Left lung (tissue), 10 donors: Measurements from ENCODE around the gene GFOD2. TPM values are rescaled to one million over a fixed set of nuclear protein-coding genes. Genes with fewer than 3 reads are reported as not detected.
A peak's percentile ranks its signal among the peaks of the same experiment; 100 is the strongest.

Experiments
- ATAC-seq: fragments of 200-7000 bp; cut with Tn5 transposase; one replicate; pipeline ENCODE4 v1.9.1; 2020; ENCODE audit warnings: moderate library complexity
- DNase-seq, 4 donors: peaks; one replicate each; pipeline ENCODE4 v3.0.0-alpha.2; 2013 to 2020
- H3K27ac ChIP-seq, 2 donors: fragments of 200-600 bp; sonication (generic) in 1 of 2; one replicate each; pipeline versions ENCODE4 v1.5.0 to v1.8.0; 2020 to 2021
- H3K27me3 ChIP-seq, 2 donors: fragments of 200-600 bp; sonication (generic) in 1 of 2; one replicate each; pipeline versions ENCODE4 v1.5.0 to v1.8.0; 2020 to 2021
- H3K36me3 ChIP-seq, 2 donors: fragments of 200-600 bp; sonication (generic) in 1 of 2; one replicate each; pipeline versions ENCODE4 v1.5.0 to v1.8.0; 2020 to 2021
- H3K4me1 ChIP-seq, 2 donors: fragments of 200-600 bp; one replicate each; pipeline ENCODE4 v1.8.0; 2021
- H3K4me3 ChIP-seq, 2 donors: fragments of 200-600 bp; sonication (generic) in 1 of 2; one replicate each; pipeline versions ENCODE4 v1.5.0 to v1.8.0; 2020 to 2021; ENCODE audit warnings: mild to moderate bottlenecking in 1 of 2
- H3K9me3 ChIP-seq, 2 donors: fragments of 200-600 bp; sonication (generic) in 1 of 2; one replicate each; pipeline versions ENCODE4 v1.5.0 to v1.8.0; 2020 to 2021
- CTCF ChIP-seq, 2 donors: fragments of 200-600 bp; sonication (generic) in 1 of 2; IDR thresholded peaks; one replicate each; pipeline versions ENCODE4 v1.5.0 to v1.8.0; 2021; ENCODE audit warnings: antibody characterized with exemption in 2 of 2
- intact Hi-C, 2 donors: fragments of 100-400 bp; cut with DNase I; formaldehyde crosslinking; loops; one replicate each; pipeline versions ENCODE4 v1.11.2 to v1.14.2; 2022
- polyA plus RNA-seq, 6 donors: library from polyadenylated mRNA; unstranded; fragments of 120-200 nt; gene quantifications; one replicate each; pipeline ENCODE4 v1.2.1, GENCODE V29; 2013; ENCODE audit not compliant: insufficient read length in 6 of 6
- total RNA-seq, 2 donors: library from RNA; stranded (reverse); fragmentation: NEBNext Ultra II Directional; extraction: Animal tissue kit (Norgen Biotek cat#: 25700); gene quantifications; one replicate each; pipeline ENCODE4 v1.2.1, GENCODE V29; 2021
- donor health status: DM: no; HTN: yes; CAD: no.
- donor health status: DM: no; HTN: no; CAD: no.

Gene GFOD2
- total and polyA plus RNA-seq, 8 donors: 13.7 to 39.5 (median 32.1) TPM

GRCh38 chr16:67714522-67714921 is 4.6 kb downstream of the GFOD2 start:
- H3K27ac ChIP-seq: peak overlapping the region in 1 of 2 donors; percentile 73
- intact Hi-C loops: no loop called here

DNA sequence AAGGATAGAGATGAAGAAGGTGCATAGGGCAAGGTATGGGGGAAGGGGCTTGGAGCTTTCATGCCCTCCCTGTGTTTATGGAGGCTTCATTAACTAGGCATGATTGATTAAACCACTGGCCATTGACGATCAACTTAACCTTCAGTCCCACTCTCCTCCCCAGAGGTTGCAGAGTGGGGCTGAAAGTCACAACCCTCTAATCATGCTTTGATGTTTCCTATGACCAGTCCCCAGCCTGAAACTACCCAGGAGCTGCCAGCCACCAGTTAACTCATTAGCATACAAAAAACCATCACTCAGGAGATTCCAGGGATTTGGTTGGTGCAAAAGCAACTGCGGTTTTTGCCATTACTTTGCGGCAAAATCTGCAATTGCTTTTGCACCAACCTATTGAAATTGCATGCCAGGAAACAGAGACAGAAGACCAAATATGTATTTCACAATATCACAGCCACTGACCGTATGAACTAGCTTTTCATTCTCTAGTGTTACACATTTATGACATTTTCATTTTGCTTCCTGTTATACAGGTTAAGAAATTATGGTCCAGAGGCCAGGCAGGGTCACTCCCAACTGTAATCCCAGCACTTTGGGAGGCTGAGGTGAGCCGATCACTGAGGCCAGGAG is 5.4 kb downstream of the GFOD2 start:
- ATAC-seq (no peak), DNase-seq (no peak)
- Histone ChIP-seq H3K4me1 (peaks cover 3 to 48% of the 10 kb centered on the region in 2 donors), H3K4me3 (no peak overlapping the region), H3K27ac (peak overlapping the region in 1 of 2 donors; percentile 73), H3K9me3 (no peaks in the 10 kb centered on the region), H3K36me3 (no peaks in the 10 kb centered on the region), H3K27me3 (no peaks in the 10 kb centered on the region)
- TF ChIP-seq CTCF (IDR thresholded peaks at IDR 0.05): no peak
- intact Hi-C loops: no loop called here

More at GRCh38 chr16:67714522-67714921, 4.6 kb downstream of the GFOD2 start:
- ATAC-seq: no peak
- Histone ChIP-seq H3K4me3 (no peak overlapping the region), H3K9me3 (no peaks in the 10 kb centered on the region), H3K4me1 (peaks cover 3 to 49% of the 10 kb centered on the region in 2 donors), H3K36me3 (no peaks in the 10 kb centered on the region), H3K27me3 (no peaks in the 10 kb centered on the region)
- TF ChIP-seq CTCF (IDR thresholded peaks at IDR 0.05): no peak
- DNase-seq: no peak

GRCh38 chr16:67710607-67711006 is 8.5 kb downstream of the GFOD2 start:
- no peak overlapping the region for H3K27ac ChIP-seq
- no peaks in the 10 kb centered on the region for H3K9me3 ChIP-seq
- no peak for TF ChIP-seq CTCF (IDR thresholded peaks at IDR 0.05)
- no peak for DNase-seq
- ATAC-seq: no peak
- peaks cover 0 to 23% of the 10 kb centered on the region in 2 donors for H3K4me1 ChIP-seq
- H3K4me3 ChIP-seq: no peak overlapping the region
- no peaks in the 10 kb centered on the region for H3K27me3 ChIP-seq
- intact Hi-C loops: no loop called here
- no peaks in the 10 kb centered on the region for H3K36me3 ChIP-seq

DNA sequence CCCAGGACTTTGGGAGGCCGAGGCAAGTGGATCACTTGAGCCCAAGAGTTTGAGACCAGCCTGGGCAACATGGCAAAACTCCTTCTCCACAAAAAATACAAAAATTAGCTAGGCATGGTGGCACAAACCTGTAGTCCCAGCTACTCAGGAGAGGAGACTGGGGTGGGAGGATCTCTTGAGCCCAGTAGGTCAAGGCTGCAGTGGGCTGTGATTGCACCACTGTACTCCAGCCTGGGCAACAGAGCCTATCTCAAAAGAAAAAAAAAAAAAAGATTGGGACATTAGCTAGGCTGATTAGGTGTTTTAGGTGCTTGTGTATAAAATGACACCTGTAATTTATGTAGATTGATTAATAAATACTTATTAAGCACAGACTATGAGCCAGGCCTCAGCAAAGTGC is 10.1 kb downstream of the GFOD2 start:
- intact Hi-C loops: no loop called here

DNA sequence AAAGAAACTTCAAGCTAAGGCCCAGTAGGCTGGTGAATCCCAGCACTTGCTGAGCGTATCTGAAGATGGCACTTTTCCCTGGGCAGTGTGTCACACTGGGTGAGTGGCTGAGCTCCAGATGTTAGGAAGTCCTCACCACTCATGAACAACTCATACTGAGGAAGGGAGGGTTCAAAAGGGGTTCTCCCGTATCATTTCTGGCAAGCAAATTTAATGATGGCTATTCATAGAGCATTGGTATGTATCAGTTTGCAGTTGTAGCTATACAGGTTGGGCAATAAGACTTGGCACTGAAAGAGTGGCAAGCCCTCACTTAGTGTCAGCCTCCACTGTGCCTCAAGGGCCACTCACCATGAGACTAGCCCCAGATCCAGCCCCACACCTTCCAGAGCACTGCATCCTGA is 10.7 kb downstream of the GFOD2 start:
- no peak for TF ChIP-seq CTCF (IDR thresholded peaks at IDR 0.05)
- H3K9me3 ChIP-seq: no peaks in the 10 kb centered on the region
- H3K4me1 ChIP-seq: peaks cover 0 to 9% of the 10 kb centered on the region in 2 donors
- intact Hi-C loops: no loop called here
- no peak overlapping the region for H3K27ac ChIP-seq
- H3K36me3 ChIP-seq: no peaks in the 10 kb centered on the region
- peak; percentile 66 for ATAC-seq
- no peak for DNase-seq
- H3K27me3 ChIP-seq: no peaks in the 10 kb centered on the region
- no peak overlapping the region for H3K4me3 ChIP-seq

More for the DNA sequence above, 10.1 kb downstream of the GFOD2 start:
- H3K27ac ChIP-seq: no peak overlapping the region
- no peak for ATAC-seq
- DNase-seq: no peak
- no peak overlapping the region for H3K4me3 ChIP-seq
- no peaks in the 10 kb centered on the region for H3K36me3 ChIP-seq
- TF ChIP-seq CTCF (IDR thresholded peaks at IDR 0.05): no peak
- H3K4me1 ChIP-seq: peaks cover 0 to 11% of the 10 kb centered on the region in 2 donors
- H3K9me3 ChIP-seq: no peaks in the 10 kb centered on the region
- H3K27me3 ChIP-seq: no peaks in the 10 kb centered on the region
